Breast epithelium (tissue), 4 donors: ENCODE results near the gene NEURL1. TPM values are rescaled to one million over a fixed set of nuclear protein-coding genes. Genes with fewer than 3 reads are reported as not detected.

Source experiments
- DNase-seq, 2 donors: peaks; one replicate each; pipeline ENCODE4 v3.0.0-alpha.2; 2019; ENCODE audit warnings: low spot score in 2 of 2
- H3K27ac ChIP-seq, 2 donors: fragments of 200-600 bp; sonication (generic) in 1 of 2; one replicate each; pipeline ENCODE4 v1.5.1; 2016 to 2019; ENCODE audit warnings: mild to moderate bottlenecking in 1 of 2
- H3K27me3 ChIP-seq, 2 donors: fragments of 200-600 bp; sonication (generic) in 1 of 2; one replicate each; pipeline versions ENCODE4 v1.5.1 to v1.6.0; 2017 to 2019; ENCODE audit warnings: control low read depth in 1 of 2, mild to moderate bottlenecking in 1 of 2
- H3K36me3 ChIP-seq: fragments of 200-600 bp; one replicate; pipeline ENCODE4 v1.5.1; 2019
- H3K4me1 ChIP-seq, 2 donors: fragments of 200-600 bp; sonication (generic); one replicate each; pipeline ENCODE4 v1.5.1; 2016 to 2019; ENCODE audit warnings: control low read depth in 1 of 2
- H3K4me3 ChIP-seq, 3 donors: fragments of 200-600 bp; sonication (generic); 1 replicate in 2 of 3; 2 replicates in 1 of 3; pipeline ENCODE4 v1.5.1; 2016 to 2019; ENCODE audit warnings: mild to moderate bottlenecking in 3 of 3, moderate library complexity in 2 of 3
- H3K9me3 ChIP-seq, 2 donors: fragments of 200-600 bp; sonication (generic) in 1 of 2; one replicate each; pipeline ENCODE4 v1.5.1; 2016 to 2019; ENCODE audit warnings: control low read depth in 1 of 2
- POLR2A ChIP-seq: fragments of 450-650 bp; IDR thresholded peaks from one replicate; pipeline ENCODE4 v1.6.1; 2016; ENCODE audit warnings: antibody characterized with exemption, mild to moderate bottlenecking, moderate library complexity
- POLR2AphosphoS5 ChIP-seq, 3 donors: sonication (generic); formaldehyde crosslinking; IDR thresholded peaks; one replicate each; pipeline ENCODE4 v1.6.1; 2017; ENCODE audit warnings: antibody characterized with exemption in 3 of 3
- intact Hi-C: fragments of 100-400 bp; cut with DNase I; formaldehyde crosslinking; loops from one replicate; pipeline ENCODE4 v1.15.1; 2023; ENCODE audit warnings: low total_unique reads
- total RNA-seq, 3 donors: library from RNA; depleted of rRNA; stranded (reverse); fragments of >200 nt; gene quantifications; one replicate each; pipeline ENCODE4 v1.1.0, GENCODE V29; 2016
- TF ChIP-seq, protein P1 (sequence below), 3 donors: fragments of 450-650 bp; IDR thresholded peaks; one replicate each; pipeline ENCODE4 v1.5.1; 2016 to 2017; ENCODE audit warnings: antibody characterized with exemption in 3 of 3, mild to moderate bottlenecking in 3 of 3, moderate library complexity in 3 of 3

Gene NEURL1
- total RNA-seq, 3 donors from 2014 or later, result 0.16 to 1.5 (median 0.33) TPM

DNA sequence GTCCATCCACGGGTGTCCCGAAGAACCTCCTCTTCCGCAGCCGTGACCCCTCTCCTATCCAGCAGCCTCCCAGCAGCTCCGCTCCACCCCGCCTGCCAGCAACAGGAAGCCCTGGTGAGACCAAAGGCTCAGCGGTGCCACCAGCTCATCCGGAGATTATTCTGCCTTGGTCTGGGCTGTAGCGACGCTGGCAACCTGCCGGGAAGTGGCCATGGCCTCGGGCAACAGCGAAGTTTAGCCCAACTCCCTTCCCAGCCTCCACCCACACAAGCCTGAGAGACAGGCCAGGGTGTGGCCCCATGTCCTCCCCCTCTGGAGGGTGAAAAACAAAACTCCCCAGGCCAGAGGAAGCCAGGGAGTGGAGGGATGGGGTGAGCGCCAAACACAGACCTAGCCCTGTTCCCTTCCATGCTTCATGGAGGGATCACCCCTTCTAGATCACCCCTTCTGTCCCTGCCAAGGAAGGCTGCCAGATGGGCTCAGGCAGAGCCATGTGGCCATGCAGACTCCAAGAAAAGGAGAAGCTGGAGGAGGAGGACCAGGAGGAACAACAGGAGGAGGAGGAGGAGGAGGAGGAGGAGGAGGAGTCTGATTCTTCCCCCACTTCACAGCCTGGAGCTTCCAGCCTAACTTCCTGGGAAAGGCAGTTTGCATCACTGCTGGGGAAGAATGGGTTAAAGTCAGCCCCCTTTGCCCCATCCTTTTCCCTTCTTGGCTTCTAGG is 42.3 kb upstream of the NEURL1 start:
- TF ChIP-seq POLR2AphosphoS5 (IDR thresholded peaks at IDR 0.05) (peak in 2 of 3 donors; percentile 24 to 39), POLR2A (no peak)
- TF ChIP-seq, protein P1, sequence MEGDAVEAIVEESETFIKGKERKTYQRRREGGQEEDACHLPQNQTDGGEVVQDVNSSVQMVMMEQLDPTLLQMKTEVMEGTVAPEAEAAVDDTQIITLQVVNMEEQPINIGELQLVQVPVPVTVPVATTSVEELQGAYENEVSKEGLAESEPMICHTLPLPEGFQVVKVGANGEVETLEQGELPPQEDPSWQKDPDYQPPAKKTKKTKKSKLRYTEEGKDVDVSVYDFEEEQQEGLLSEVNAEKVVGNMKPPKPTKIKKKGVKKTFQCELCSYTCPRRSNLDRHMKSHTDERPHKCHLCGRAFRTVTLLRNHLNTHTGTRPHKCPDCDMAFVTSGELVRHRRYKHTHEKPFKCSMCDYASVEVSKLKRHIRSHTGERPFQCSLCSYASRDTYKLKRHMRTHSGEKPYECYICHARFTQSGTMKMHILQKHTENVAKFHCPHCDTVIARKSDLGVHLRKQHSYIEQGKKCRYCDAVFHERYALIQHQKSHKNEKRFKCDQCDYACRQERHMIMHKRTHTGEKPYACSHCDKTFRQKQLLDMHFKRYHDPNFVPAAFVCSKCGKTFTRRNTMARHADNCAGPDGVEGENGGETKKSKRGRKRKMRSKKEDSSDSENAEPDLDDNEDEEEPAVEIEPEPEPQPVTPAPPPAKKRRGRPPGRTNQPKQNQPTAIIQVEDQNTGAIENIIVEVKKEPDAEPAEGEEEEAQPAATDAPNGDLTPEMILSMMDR (IDR thresholded peaks at IDR 0.05), result no peak
- peaks cover 13 to 21% of the 10 kb centered on the region in 2 donors for H3K4me1 ChIP-seq

DNA sequence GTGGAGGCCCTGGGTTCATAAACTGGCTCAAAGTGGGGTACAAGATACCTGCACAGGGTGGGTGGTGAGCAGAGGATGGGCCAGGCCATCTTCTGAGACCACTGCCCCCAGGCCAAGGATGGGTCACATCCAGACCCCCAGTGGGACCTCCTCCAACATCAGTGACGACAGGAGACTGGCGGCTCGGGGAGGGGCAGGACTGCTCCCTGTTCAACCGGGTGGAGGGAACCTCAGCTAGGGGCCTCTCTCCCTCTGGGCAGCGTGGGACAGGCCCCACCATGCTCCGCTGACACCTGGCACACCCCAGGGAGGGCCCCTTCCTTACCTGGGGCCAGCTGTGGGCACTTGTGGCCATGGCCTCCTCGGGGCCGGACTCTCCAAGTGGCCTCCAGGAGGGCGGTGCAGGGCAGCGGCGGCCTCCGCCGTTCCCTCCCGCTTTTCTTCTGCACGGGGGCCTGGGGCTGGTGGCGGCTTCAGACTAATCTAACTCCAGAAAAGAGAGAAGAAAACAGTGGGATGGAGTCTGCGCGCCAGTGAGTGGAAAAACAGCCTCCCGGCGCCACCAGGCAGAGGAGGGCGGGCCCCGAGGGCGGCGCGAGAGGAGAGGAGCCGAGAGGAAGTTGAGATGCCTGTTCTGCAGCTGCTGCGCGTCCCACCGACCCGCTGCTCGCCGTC is 41.5 kb upstream of the NEURL1 start, which contains the start of gene CALHM2:
TSS of gene CALHM2 (minus strand) at position 540 of the 675 bp plus-strand sequence. CDS start 2,429 bp downstream, outside the sequence.
- TF ChIP-seq POLR2AphosphoS5 (IDR thresholded peaks at IDR 0.05), result no peak
- TF ChIP-seq POLR2A, result no peak
- TF ChIP-seq, protein P1 (IDR thresholded peaks at IDR 0.05), result no peak
- DNase-seq, result peak in 1 of 2 donors; percentile 40
- peak within 1 kb of the TSS; percentile 83 to 97 for H3K27ac ChIP-seq
- H3K4me1 ChIP-seq, result peaks cover 8 to 16% of the 10 kb centered on the region in 2 donors
- intact Hi-C loops, result no loop called here
- peak within 1 kb of the TSS; percentile 68 to 91 (median 79) for H3K4me3 ChIP-seq
- no peaks in the 10 kb centered on the region for H3K27me3 ChIP-seq
- H3K36me3 ChIP-seq, result no peaks in the 10 kb centered on the region
- H3K9me3 ChIP-seq, result no peaks in the 10 kb centered on the region

More for the DNA sequence above, 42.3 kb upstream of the NEURL1 start:
- peak; percentile 28 to 68 for DNase-seq
- Histone ChIP-seq H3K9me3 (no peaks in the 10 kb centered on the region), H3K27me3 (no peaks in the 10 kb centered on the region), H3K27ac (peak overlapping the region; percentile 83 to 97), H3K36me3 (no peaks in the 10 kb centered on the region), H3K4me3 (peak overlapping the region; percentile 68 to 91 (median 79))
- intact Hi-C loops, result no loop called here

DNA sequence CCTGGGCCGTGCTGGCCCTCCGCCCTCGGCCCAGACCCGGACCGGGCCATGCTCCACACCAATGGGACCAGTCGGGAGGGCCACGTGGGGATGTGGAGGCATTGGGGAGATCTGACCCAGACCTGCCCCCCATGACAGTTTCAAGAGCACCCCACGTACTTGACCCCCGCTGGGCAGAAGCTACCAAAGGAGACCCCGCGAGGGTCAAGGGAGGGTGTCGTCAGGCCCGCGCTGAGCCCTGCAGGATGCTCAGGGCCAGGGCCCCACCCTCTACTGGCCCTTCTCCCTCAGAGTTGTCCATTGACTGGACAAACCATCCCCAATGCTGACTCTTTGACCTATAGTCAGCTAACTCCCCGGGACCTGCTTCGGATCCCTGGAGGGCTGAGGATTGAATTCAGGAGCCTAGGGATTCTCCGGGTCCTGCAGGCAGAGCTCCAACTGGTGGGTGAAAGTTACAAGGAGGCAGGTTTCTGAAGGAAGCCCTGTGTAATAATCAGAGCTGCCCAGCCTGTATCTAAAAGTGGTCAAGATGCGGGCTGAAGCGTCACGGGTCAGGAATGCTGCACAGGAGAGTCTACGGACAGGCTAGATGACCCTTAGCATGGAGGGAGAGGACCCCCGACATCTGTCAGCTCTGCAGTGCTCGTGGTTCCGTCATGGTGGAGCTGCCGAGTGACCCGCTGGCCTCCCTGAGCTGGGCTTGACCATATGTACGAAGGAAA is 40.8 kb upstream of the NEURL1 start:
- H3K27me3 ChIP-seq, result no peaks in the 10 kb centered on the region
- no peaks in the 10 kb centered on the region for H3K36me3 ChIP-seq
- no peak for TF ChIP-seq POLR2AphosphoS5 (IDR thresholded peaks at IDR 0.05)
- TF ChIP-seq, protein P1 (IDR thresholded peaks at IDR 0.05), result no peak
- no peak for TF ChIP-seq POLR2A
- peak overlapping the region; percentile 83 to 97 for H3K27ac ChIP-seq
- peaks cover 7 to 16% of the 10 kb centered on the region in 2 donors for H3K4me1 ChIP-seq
- intact Hi-C loops, result no loop called here
- no peaks in the 10 kb centered on the region for H3K9me3 ChIP-seq
- DNase-seq, result no peak
- H3K4me3 ChIP-seq, result peak overlapping the region; percentile 68 to 91 (median 79)

DNA sequence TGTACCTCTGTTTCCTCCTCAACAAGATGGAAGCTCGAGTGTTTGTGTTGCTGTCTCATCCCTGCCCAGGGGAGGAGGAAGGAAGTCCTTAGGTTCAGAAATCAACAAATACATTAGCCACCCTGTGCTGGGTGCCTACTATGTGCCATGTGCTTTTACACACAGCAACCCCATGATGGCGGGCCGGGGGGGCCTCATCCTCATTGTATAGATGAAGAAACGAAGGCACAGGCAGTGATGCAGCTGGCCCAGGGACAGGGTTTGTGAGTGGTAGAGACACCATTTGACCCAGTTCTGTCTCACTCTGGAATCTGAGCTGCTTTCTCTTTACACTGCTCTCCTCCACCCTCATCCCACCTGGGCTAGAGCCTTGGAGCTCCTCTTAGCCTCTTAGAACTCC is 39.5 kb upstream of the NEURL1 start:
- peaks cover 7 to 15% of the 10 kb centered on the region in 2 donors for H3K4me1 ChIP-seq
- DNase-seq, result no peak
- H3K36me3 ChIP-seq, result no peaks in the 10 kb centered on the region
- TF ChIP-seq POLR2AphosphoS5 (IDR thresholded peaks at IDR 0.05), result no peak
- TF ChIP-seq POLR2A, result no peak
- TF ChIP-seq, protein P1 (IDR thresholded peaks at IDR 0.05), result no peak
- H3K27ac ChIP-seq, result no peak overlapping the region
- H3K27me3 ChIP-seq, result no peaks in the 10 kb centered on the region
- no peak overlapping the region for H3K4me3 ChIP-seq
- intact Hi-C loops, result no loop called here
- no peaks in the 10 kb centered on the region for H3K9me3 ChIP-seq
